PC-3 (cell line): ENCODE measurements around the gene AFTPH. TPM values are rescaled to one million over a fixed set of nuclear protein-coding genes. Genes with fewer than 3 reads are reported as not detected.

Experiments used
- ATAC-seq: fragments of 200-7000 bp; cut with Tn5 transposase; 2 replicates; pipeline ENCODE4 v1.9.1; 2020; ENCODE audit warnings: mild to moderate bottlenecking, moderate library complexity
- Bru-seq: library from RNA; stranded (reverse); fragments of 400-500 nt; gene quantifications from one replicate; lab custom pipeline; 2021; lab: Mats Ljungman, UMichigan
- BruChase-seq, 2 experiments: library from RNA; stranded (reverse); fragments of 400-500 nt; gene quantifications; one replicate each; lab custom pipeline; 2021; lab: Mats Ljungman, UMichigan
- BruUV-seq: library from RNA; stranded (reverse); fragments of 400-500 nt; replicated peaks from 2 replicates; lab custom pipeline; 2021; lab: Mats Ljungman, UMichigan
- CTCF ChIA-PET: fragments of 300-600 bp; sonication (Branson Sonifier 250); formaldehyde crosslinking; loops from one replicate; lab custom pipeline; 2022; ENCODE audit warnings: antibody characterized with exemption; lab: Charles Lee
- POLR2A ChIA-PET: fragments of 300-600 bp; sonication (Branson Sonifier 250); formaldehyde crosslinking; loops from one replicate; lab custom pipeline; 2022; ENCODE audit warnings: antibody characterized with exemption; ENCODE audit not compliant: unreplicated experiment; lab: Charles Lee
- DNase-seq: peaks from one replicate; pipeline ENCODE4 v3.0.0-alpha.2; 2015
- H2AFZ ChIP-seq: fragments of 300-600 bp; sonication (generic); 2 replicates; pipeline ENCODE4 v1.6.0; 2016; ENCODE audit warnings: antibody characterized with exemption, low read length
- H3F3A ChIP-seq: fragments of 300-600 bp; sonication (generic); one replicate; pipeline ENCODE4 v1.6.0; 2017; ENCODE audit warnings: antibody characterized with exemption, low read length, control low read depth, mild to moderate bottlenecking; ENCODE audit not compliant: unreplicated experiment
- H3K27ac ChIP-seq: fragments of 300-600 bp; sonication (generic); 2 replicates; pipeline ENCODE4 v1.5.1; 2016; ENCODE audit warnings: mild to moderate bottlenecking, low read length
- H3K27me3 ChIP-seq: fragments of 300-600 bp; sonication (generic); 2 replicates; pipeline ENCODE4 v1.6.1; 2016; ENCODE audit warnings: low read length, mixed read lengths
- H3K36me3 ChIP-seq: fragments of 300-600 bp; sonication (generic); 2 replicates; pipeline ENCODE4 v1.6.1; 2016; ENCODE audit warnings: low read depth, mixed run types, low read length, mixed read lengths
- H3K4me1 ChIP-seq: fragments of 300-600 bp; sonication (generic); 2 replicates; pipeline ENCODE4 v1.5.1; 2016; ENCODE audit warnings: low read length; ENCODE audit not compliant: insufficient read depth
- H3K4me2 ChIP-seq: fragments of 300-600 bp; sonication (generic); 2 replicates; pipeline ENCODE4 v1.6.0; 2016; ENCODE audit warnings: low read length
- H3K4me3 ChIP-seq: fragments of 300-600 bp; sonication (generic); 2 replicates; pipeline ENCODE4 v1.5.1; 2016; ENCODE audit warnings: mild to moderate bottlenecking, low read length, mixed read lengths
- H3K79me2 ChIP-seq: fragments of 300-600 bp; sonication (generic); 2 replicates; pipeline ENCODE4 v1.6.1; 2017; ENCODE audit warnings: low read length, mixed read lengths
- H3K9ac ChIP-seq: fragments of 300-600 bp; sonication (generic); 2 replicates; pipeline ENCODE4 v1.6.0; 2016; ENCODE audit warnings: mild to moderate bottlenecking, low read length
- H3K9me2 ChIP-seq: fragments of 300-600 bp; sonication (generic); replicated peaks from 2 replicates; pipeline ENCODE4 v1.6.1; 2016; ENCODE audit warnings: mixed run types, low read length, mixed read lengths
- H3K9me3 ChIP-seq: fragments of 300-600 bp; sonication (generic); 2 replicates; pipeline ENCODE4 v1.6.1; 2016; ENCODE audit warnings: low read length, mixed read lengths
- H4K20me1 ChIP-seq: fragments of 300-600 bp; sonication (generic); 2 replicates; pipeline ENCODE4 v1.6.1; 2016; ENCODE audit warnings: low read length, mixed read lengths
- EZH2 ChIP-seq: fragments of 300-600 bp; sonication (generic); IDR thresholded peaks from one replicate; pipeline ENCODE4 v1.6.1; 2017; ENCODE audit warnings: antibody characterized with exemption, mild to moderate bottlenecking, low read length; ENCODE audit not compliant: unreplicated experiment
- EZH2phosphoT487 ChIP-seq: fragments of 300-600 bp; sonication (generic); IDR thresholded peaks from 2 replicates; pipeline ENCODE4 v1.6.1; 2018; ENCODE audit warnings: mild to moderate bottlenecking, antibody characterized with exemption, low read length, borderline replicate concordance
- intact Hi-C: fragments of 100-400 bp; cut with micrococcal nuclease; formaldehyde crosslinking; loops from 2 replicates; pipeline ENCODE4 v1.9.0; 2023
- long read RNA-seq: library from polyadenylated mRNA; unstranded; transcript quantifications from one replicate; pipeline ENCODE4 v2.0.0, GENCODE V29; 2021; ENCODE audit not compliant: unreplicated experiment
- total RNA-seq: library from RNA; depleted of rRNA; stranded (reverse); fragments of >200 nt; gene quantifications from 2 replicates; pipeline ENCODE4 v1.2.3, GENCODE V29; 2014; rRNA removed
- TF ChIP-seq, protein P1 (sequence below): fragments of 300-600 bp; sonication (generic); conservative IDR thresholded peaks from 2 replicates; pipeline ENCODE4 v1.5.1; 2017; ENCODE audit warnings: antibody characterized with exemption, low read depth, mild to moderate bottlenecking, low read length

The AFTPH gene
- total RNA-seq (18.9 and 26.6 TPM in 2 replicates), Bru-seq, nascent RNA (percentile 91 among the genes with signal in this experiment), BruChase-seq, experiment 1, labeled RNA remaining after a 6-hour chase (percentile 82 among the genes with signal in this experiment), BruChase-seq, experiment 2, labeled RNA remaining after a 2-hour chase (percentile 86 among the genes with signal in this experiment)
- long read RNA-seq, full-length matches to known transcripts, result 79 of 171 reads
- long read RNA-seq, partial matches to known transcripts, result 13 of 171 reads
- long read RNA-seq, other reads (novel, unspliced or antisense), result 79 of 171 reads

DNA sequence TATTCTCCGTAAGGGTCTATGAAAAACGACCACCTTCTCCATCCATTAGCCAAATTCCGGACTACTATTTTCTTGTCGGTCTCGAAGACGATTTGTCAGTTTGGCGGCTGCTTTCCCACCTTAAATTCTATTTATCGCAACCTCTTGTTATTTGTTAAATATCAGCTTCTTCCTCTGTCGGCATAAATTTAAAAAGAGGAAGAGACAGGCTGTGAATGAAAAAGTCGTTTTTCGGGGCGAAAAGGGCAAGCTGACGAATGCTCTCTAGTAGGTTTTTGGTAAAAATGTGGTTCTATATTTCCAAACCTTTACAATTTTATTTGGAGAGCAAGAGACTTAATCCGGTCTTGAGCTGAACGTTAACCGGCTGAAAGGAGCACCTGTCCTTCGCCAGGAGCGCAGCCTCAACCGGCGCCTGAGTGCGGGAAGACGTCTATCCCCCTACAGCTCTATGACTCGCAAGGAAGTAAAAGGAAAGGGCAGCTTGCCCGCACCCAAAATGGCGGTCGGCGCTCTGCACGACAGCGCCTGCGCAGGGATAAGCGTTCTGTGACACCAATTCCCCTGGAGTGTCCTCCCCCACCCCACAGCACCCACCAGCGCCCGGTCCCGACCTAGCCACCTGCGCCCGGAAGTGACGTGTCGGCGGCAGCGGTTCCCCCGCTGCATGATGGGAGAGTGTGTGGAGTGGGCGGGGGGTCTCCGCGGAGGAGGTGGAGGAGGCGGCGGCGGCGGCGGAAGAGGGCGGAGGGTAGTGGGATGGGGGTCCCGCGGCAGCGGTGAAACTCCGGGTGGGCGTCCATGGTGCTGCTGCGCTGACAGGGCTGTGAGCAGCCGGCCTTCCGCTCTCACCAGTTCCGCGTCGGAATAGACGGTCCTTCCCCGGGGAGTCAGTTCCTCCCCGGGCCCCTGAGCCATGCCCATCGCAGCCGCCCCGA lies at the start of gene AFTPH:
Gene AFTPH, plus strand, starts transcription at position 663 of the 938 bp plus-strand sequence. CDS start 27,147 bp downstream, outside the sequence.
- H3K36me3 ChIP-seq, result no peaks in the 10 kb centered on the region
- H3K27ac ChIP-seq, result peak within 1 kb of the TSS; percentile 57
- TF ChIP-seq EZH2phosphoT487 (no peak), EZH2 (no peak)
- TF ChIP-seq, protein P1, sequence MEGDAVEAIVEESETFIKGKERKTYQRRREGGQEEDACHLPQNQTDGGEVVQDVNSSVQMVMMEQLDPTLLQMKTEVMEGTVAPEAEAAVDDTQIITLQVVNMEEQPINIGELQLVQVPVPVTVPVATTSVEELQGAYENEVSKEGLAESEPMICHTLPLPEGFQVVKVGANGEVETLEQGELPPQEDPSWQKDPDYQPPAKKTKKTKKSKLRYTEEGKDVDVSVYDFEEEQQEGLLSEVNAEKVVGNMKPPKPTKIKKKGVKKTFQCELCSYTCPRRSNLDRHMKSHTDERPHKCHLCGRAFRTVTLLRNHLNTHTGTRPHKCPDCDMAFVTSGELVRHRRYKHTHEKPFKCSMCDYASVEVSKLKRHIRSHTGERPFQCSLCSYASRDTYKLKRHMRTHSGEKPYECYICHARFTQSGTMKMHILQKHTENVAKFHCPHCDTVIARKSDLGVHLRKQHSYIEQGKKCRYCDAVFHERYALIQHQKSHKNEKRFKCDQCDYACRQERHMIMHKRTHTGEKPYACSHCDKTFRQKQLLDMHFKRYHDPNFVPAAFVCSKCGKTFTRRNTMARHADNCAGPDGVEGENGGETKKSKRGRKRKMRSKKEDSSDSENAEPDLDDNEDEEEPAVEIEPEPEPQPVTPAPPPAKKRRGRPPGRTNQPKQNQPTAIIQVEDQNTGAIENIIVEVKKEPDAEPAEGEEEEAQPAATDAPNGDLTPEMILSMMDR, result no peak
- ChIA-PET POLR2A (interaction anchor here (0.7 kb wide), 1 partner anchor 10 kb away, joined by 5 read pairs; no protein-coding TSS in a partner anchor), CTCF (interaction anchor here (0.6 to 1.8 kb wide), 6 partner anchors 29 to 365 kb away, joined by 3 to 10 read pairs (median 4); no protein-coding TSS in a partner anchor)
- peak within 1 kb of the TSS; percentile 76 for H3K4me3 ChIP-seq
- peak; percentile 91 for ATAC-seq
- peaks cover 12% of the 10 kb centered on the region for H4K20me1 ChIP-seq
- peak; percentile 99 for DNase-seq
- no peaks in the 10 kb centered on the region for H3K9me2 ChIP-seq
- intact Hi-C loops, result loop anchor here (1.0 to 5.0 kb wide), 2 partner anchors 19 to 118 kb away; no protein-coding TSS in a partner anchor
- TSS peak; percentile 90 for BruUV-seq
- H3K4me2 ChIP-seq, result peak within 1 kb of the TSS; percentile 98
- H3K9ac ChIP-seq, result peak within 1 kb of the TSS; percentile 84
- peaks cover 4% of the 10 kb centered on the region for H3K4me1 ChIP-seq
- H3K27me3 ChIP-seq, result no peaks in the 10 kb centered on the region
- peaks cover 51% of the 10 kb centered on the region for H3K79me2 ChIP-seq
- no peaks in the 10 kb centered on the region for H3K9me3 ChIP-seq
- H3F3A ChIP-seq, result no peaks in the 10 kb centered on the region
- peak within 1 kb of the TSS; percentile 99 for H2AFZ ChIP-seq

DNA sequence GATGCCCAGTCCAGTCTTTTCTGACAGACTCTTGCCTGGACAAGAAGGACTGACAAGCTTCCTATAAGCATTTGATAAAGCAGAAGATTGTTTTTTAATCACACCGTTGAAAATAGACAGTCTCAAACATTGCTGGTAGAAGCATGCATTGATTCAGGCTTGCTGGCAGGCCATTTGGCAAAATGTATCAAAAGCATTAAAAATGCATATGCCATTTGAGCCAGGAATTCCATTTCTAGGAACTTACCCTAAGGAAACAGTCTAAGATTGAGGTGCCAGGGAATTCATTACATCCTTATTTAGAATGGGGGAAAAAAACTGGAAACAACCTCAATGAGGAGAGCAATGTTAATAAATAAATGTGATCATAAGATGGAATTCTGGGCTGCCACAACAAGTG lies 49.5 kb upstream of the AFTPH start:
- no peak for DNase-seq
- Histone ChIP-seq H3K27ac (no peak overlapping the region), H3K27me3 (no peaks in the 10 kb centered on the region), H3K79me2 (no peaks in the 10 kb centered on the region), H3K9me3 (no peaks in the 10 kb centered on the region), H3K9me2 (no peaks in the 10 kb centered on the region), H3K4me1 (peaks cover 6% of the 10 kb centered on the region; the same call in 1 of the 2 replicates), H2AFZ (no peak overlapping the region), H3K4me2 (no peak overlapping the region), H3F3A (no peaks in the 10 kb centered on the region), H4K20me1 (no peaks in the 10 kb centered on the region), H3K9ac (no peak overlapping the region), H3K4me3 (no peak overlapping the region), H3K36me3 (no peaks in the 10 kb centered on the region)
- no peak for ATAC-seq
- TF ChIP-seq, protein P1, result no peak
- TF ChIP-seq EZH2 (no peak), EZH2phosphoT487 (no peak)
- intact Hi-C loops, result no loop called here
- ChIA-PET POLR2A (no interaction called here), CTCF (no interaction called here)
- no TSS peak for BruUV-seq
